GM12878 (cell line): ENCODE measurements around the gene MEX3D.

Source experiments
- BCL3 ChIP-seq: IDR thresholded peaks from 2 replicates; pipeline ENCODE4 v1.6.1; 2011; ENCODE audit warnings: borderline replicate concordance, low read depth, mild to moderate bottlenecking, moderate library complexity, low read length; ENCODE audit not compliant: insufficient read depth, poor library complexity, severe bottlenecking
- CREM ChIP-seq: IDR thresholded peaks from 2 replicates; pipeline ENCODE4 v1.6.1; 2014; ENCODE audit warnings: antibody characterized with exemption, low read depth
- FOS ChIP-seq: IDR thresholded peaks from 3 replicates; pipeline ENCODE4 v1.6.1; 2011; ENCODE audit warnings: borderline replicate concordance; ENCODE audit not compliant: insufficient read length; ENCODE audit errors: extremely low read depth
- MYC ChIP-seq: IDR thresholded peaks from 2 replicates; pipeline ENCODE4 v1.6.1; 2011; ENCODE audit warnings: mild to moderate bottlenecking, low read length, moderate library complexity, inconsistent platforms; ENCODE audit not compliant: insufficient read depth, insufficient replicate concordance, insufficient read length, severe bottlenecking

GRCh38 chr19:1616875-1617274 lies 48.8 kb upstream of the MEX3D start:
- TF ChIP-seq CREM, result no peak
- no peak for TF ChIP-seq MYC
- no peak for TF ChIP-seq BCL3
- TF ChIP-seq FOS, result no peak
